ENCODE data around the gene BTAF1.

BTAF1 gene

DNA sequence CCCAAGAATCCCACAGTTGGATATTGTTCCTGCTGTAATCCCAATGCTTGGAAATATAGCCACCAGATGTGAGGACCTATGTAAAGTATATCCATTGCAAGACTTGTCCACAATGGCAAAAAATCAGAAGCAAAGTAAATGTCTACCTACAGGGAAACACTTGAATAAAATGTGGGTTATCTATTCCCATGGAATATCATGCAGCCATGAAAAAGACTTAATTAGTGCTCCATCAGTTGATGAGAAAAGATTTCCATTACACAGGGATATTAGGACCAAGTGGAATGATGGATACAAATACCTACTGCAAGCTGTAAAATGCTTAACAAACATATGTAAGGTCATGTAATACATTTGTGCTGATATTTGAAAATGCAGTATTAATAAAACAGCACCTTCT is 131.2 kb downstream of the BTAF1 start:
- H3K4me2 ChIP-seq (ENCODE audit: low read depth, low read length), result no peak overlapping the region
- H4K20me1 ChIP-seq (ENCODE audit: insufficient read depth, low read length), result no peaks in the 10 kb centered on the region
- no peak for DNase-seq
- no peaks in the 10 kb centered on the region for H3K9me2 ChIP-seq (replicated peaks; ENCODE audit: insufficient read depth, low read length)
- no peaks in the 10 kb centered on the region for H3K79me2 ChIP-seq (ENCODE audit: low read length)
- H3K9ac ChIP-seq (ENCODE audit: low read length), result no peak overlapping the region
- H3K36me3 ChIP-seq (replicated peaks; ENCODE audit: insufficient read depth, low read length), result no peaks in the 10 kb centered on the region
- H3K27me3 ChIP-seq (replicated peaks; ENCODE audit: insufficient read depth, low read length), result no peaks in the 10 kb centered on the region
- no peaks in the 10 kb centered on the region for H3F3A ChIP-seq (ENCODE audit: insufficient read depth, low read length)
- no peaks in the 10 kb centered on the region for H3K4me1 ChIP-seq (ENCODE audit: low read length)
- TF ChIP-seq EZH2 (optimal IDR thresholded peaks at IDR 0.05; ENCODE audit: low read depth, low read length), result no peak
- TF ChIP-seq, protein P1, sequence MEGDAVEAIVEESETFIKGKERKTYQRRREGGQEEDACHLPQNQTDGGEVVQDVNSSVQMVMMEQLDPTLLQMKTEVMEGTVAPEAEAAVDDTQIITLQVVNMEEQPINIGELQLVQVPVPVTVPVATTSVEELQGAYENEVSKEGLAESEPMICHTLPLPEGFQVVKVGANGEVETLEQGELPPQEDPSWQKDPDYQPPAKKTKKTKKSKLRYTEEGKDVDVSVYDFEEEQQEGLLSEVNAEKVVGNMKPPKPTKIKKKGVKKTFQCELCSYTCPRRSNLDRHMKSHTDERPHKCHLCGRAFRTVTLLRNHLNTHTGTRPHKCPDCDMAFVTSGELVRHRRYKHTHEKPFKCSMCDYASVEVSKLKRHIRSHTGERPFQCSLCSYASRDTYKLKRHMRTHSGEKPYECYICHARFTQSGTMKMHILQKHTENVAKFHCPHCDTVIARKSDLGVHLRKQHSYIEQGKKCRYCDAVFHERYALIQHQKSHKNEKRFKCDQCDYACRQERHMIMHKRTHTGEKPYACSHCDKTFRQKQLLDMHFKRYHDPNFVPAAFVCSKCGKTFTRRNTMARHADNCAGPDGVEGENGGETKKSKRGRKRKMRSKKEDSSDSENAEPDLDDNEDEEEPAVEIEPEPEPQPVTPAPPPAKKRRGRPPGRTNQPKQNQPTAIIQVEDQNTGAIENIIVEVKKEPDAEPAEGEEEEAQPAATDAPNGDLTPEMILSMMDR (IDR thresholded peaks at IDR 0.05; ENCODE audit: low read length), result no peak
- TF ChIP-seq EZH2phosphoT487 (IDR thresholded peaks at IDR 0.05; ENCODE audit: low read length), result no peak
- no peaks in the 10 kb centered on the region for H3K9me3 ChIP-seq (replicated peaks; ENCODE audit: insufficient read depth, low read length)
- H2AFZ ChIP-seq (ENCODE audit: low read length), result no peak overlapping the region
- H3K4me3 ChIP-seq (ENCODE audit: low read length), result no peak overlapping the region
- H3K27ac ChIP-seq (ENCODE audit: low read length), result no peak overlapping the region

DNA sequence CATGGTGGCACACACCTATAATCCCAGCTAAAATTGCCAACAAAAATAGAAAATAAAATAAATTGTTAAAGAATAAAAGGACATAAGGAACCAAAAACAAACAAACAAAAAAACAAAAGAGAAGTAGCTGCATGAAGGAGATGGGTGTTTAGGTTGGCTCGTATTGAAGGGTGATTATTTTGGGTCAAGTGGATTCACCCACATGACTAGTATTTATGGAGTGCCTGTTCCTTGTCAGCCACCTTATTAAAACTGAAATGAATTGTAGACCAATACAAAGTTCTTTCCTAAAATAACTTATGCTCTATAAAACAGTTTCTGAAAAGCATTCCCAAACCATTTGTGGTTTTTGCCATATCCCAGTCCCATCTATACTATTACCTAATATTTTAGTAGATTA is 138.7 kb downstream of the BTAF1 start:
- H3K4me3 ChIP-seq (ENCODE audit: low read length), result no peak overlapping the region
- no peaks in the 10 kb centered on the region for H3K4me1 ChIP-seq (ENCODE audit: low read length)
- no peaks in the 10 kb centered on the region; the same call in 1 of the 2 replicates for H3K9me3 ChIP-seq (replicated peaks; ENCODE audit: insufficient read depth, low read length)
- no peaks in the 10 kb centered on the region for H3K27me3 ChIP-seq (replicated peaks; ENCODE audit: insufficient read depth, low read length)
- H3K9me2 ChIP-seq (replicated peaks; ENCODE audit: insufficient read depth, low read length), result no peaks in the 10 kb centered on the region
- no peak overlapping the region for H3K9ac ChIP-seq (ENCODE audit: low read length)
- no peaks in the 10 kb centered on the region for H3K79me2 ChIP-seq (ENCODE audit: low read length)
- no peak for DNase-seq
- no peaks in the 10 kb centered on the region for H3K36me3 ChIP-seq (replicated peaks; ENCODE audit: insufficient read depth, low read length)
- TF ChIP-seq EZH2phosphoT487 (IDR thresholded peaks at IDR 0.05; ENCODE audit: low read length), result no peak
- TF ChIP-seq EZH2 (optimal IDR thresholded peaks at IDR 0.05; ENCODE audit: low read depth, low read length), result no peak
- TF ChIP-seq, protein P1 (IDR thresholded peaks at IDR 0.05; ENCODE audit: low read length), result no peak
- H3K27ac ChIP-seq (ENCODE audit: low read length), result no peak overlapping the region
- no peaks in the 10 kb centered on the region for H3F3A ChIP-seq (ENCODE audit: insufficient read depth, low read length)
- H4K20me1 ChIP-seq (ENCODE audit: insufficient read depth, low read length), result no peaks in the 10 kb centered on the region
- H2AFZ ChIP-seq (ENCODE audit: low read length), result no peak overlapping the region
- no peak overlapping the region for H3K4me2 ChIP-seq (ENCODE audit: low read depth, low read length)

DNA sequence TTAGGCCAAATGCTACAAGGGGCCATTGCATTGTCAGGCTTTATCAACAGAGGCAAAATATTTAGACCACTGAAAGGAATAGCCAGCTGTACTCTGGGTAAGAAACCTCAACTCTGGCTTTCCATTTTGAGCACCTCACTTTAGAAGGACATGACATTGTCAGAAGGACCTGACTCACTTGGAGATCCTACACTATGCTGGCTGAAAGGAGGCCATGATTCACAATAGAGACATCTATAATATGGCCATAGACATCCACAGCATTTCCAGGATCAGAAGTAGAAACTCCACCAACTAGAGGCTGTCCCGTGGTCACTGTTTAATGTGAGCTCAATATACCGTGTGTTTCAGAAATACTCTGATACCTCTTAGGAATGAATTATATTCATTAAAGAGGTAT is 140.9 kb downstream of the BTAF1 start:
- no peaks in the 10 kb centered on the region for H3K4me1 ChIP-seq (ENCODE audit: low read length)
- no peaks in the 10 kb centered on the region for H3K9me2 ChIP-seq (replicated peaks; ENCODE audit: insufficient read depth, low read length)
- H3K27ac ChIP-seq (ENCODE audit: low read length), result no peak overlapping the region
- TF ChIP-seq EZH2 (optimal IDR thresholded peaks at IDR 0.05; ENCODE audit: low read depth, low read length), result no peak
- TF ChIP-seq, protein P1 (IDR thresholded peaks at IDR 0.05; ENCODE audit: low read length), result no peak
- TF ChIP-seq EZH2phosphoT487 (IDR thresholded peaks at IDR 0.05; ENCODE audit: low read length), result no peak
- no peak overlapping the region for H2AFZ ChIP-seq (ENCODE audit: low read length)
- H3K36me3 ChIP-seq (replicated peaks; ENCODE audit: insufficient read depth, low read length), result no peaks in the 10 kb centered on the region
- no peak for DNase-seq
- H3K79me2 ChIP-seq (ENCODE audit: low read length), result no peaks in the 10 kb centered on the region
- H3K27me3 ChIP-seq (replicated peaks; ENCODE audit: insufficient read depth, low read length), result no peaks in the 10 kb centered on the region
- H3K4me3 ChIP-seq (ENCODE audit: low read length), result no peak overlapping the region
- H4K20me1 ChIP-seq (ENCODE audit: insufficient read depth, low read length), result no peaks in the 10 kb centered on the region
- H3K9me3 ChIP-seq (replicated peaks; ENCODE audit: insufficient read depth, low read length), result no peaks in the 10 kb centered on the region; the same call in 1 of the 2 replicates
- H3K4me2 ChIP-seq (ENCODE audit: low read depth, low read length), result no peak overlapping the region
- H3F3A ChIP-seq (ENCODE audit: insufficient read depth, low read length), result no peaks in the 10 kb centered on the region
- H3K9ac ChIP-seq (ENCODE audit: low read length), result no peak overlapping the region

All from MM.1S (cell line).